Pancreas (tissue), 10 donors: ENCODE measurements around the gene MSL3B.

Experiments
- ATAC-seq, 4 donors: fragments of 200-7000 bp; cut with Tn5 transposase; one replicate each; pipeline versions ENCODE4 v1.8.0 to v1.9.1; 2020; ENCODE audit warnings: mild to moderate bottlenecking in 4 of 4, moderate library complexity in 4 of 4
- DNase-seq, 6 donors: peaks; one replicate each; pipeline ENCODE4 v3.0.0-alpha.2; 2020
- FAIRE-seq: peaks from 2 replicates; lab custom pipeline; 2012; peaks lifted over from hg19 to GRCh38; lab: Jason Lieb, UNC
- H3K27ac ChIP-seq, 4 donors: fragments of 200-600 bp; sonication (generic); 1 replicate in 3 of 4; 2 replicates in 1 of 4; pipeline versions ENCODE4 v1.5.0 to v1.8.0; 2020
- H3K27me3 ChIP-seq, 4 donors: fragments of 200-600 bp; one replicate each; pipeline ENCODE4 v1.8.0; 2021
- H3K36me3 ChIP-seq, 3 donors: fragments of 200-600 bp; sonication (generic) in 1 of 3; one replicate each; pipeline versions ENCODE4 v1.5.0 to v1.8.0; 2020 to 2021
- H3K4me1 ChIP-seq, 3 donors: fragments of 200-600 bp; one replicate each; pipeline ENCODE4 v1.8.0; 2021
- H3K4me3 ChIP-seq, 4 donors: fragments of 200-600 bp; sonication (generic) in 2 of 4; one replicate each; pipeline versions ENCODE4 v1.5.0 to v1.8.0; 2020 to 2021
- H3K9me3 ChIP-seq, 4 donors: fragments of 200-600 bp; one replicate each; pipeline ENCODE4 v1.8.0; 2021
- CTCF ChIP-seq, 4 donors: fragments of 200-600 bp; sonication (generic) in 3 of 4; IDR thresholded peaks; one replicate each; pipeline versions ENCODE4 v1.5.0 to v1.8.0; 2021; ENCODE audit warnings: antibody characterized with exemption in 4 of 4
- WGBS, 2 donors: extraction: QIAGEN DNeasy Blood & Tissue Kit; methylation state at CpG; one replicate each; pipeline ENCODE4 v1.1.7; 2013; 5-methylcytosine and 5-hydroxymethylcytosine counted together
- intact Hi-C, 3 donors: fragments of 100-400 bp; cut with DNase I; formaldehyde crosslinking; loops; one replicate each; pipeline versions ENCODE4 v1.11.1 to v1.14.2; 2022
- donor health status: healthy with polysubstance abuse.
- donor health status: DM: no; HTN: no; CAD: no; lungs with moderate emphysema.
- donor health status: DM: no; HTN: no; CAD: no.
- donor health status: control.
- donor health status: control.
- donor health status: Bipolar disorder and iron deficiency.
- donor health status: DM: yes; HTN: yes; CAD: no.
- donor health status: DM: no; HTN: no; CAD: no.
- donor health status: DM: no; HTN: no; CAD: no.
- donor health status: DM: yes; HTN: yes; CAD: no.

Gene MSL3B

GRCh38 chr2:233853883-233854240 lies 14.3 kb downstream of the MSL3B start:
- FAIRE-seq (no peak), DNase-seq (no peak), ATAC-seq (no peak)
- H3K9me3 ChIP-seq, result no peaks in the 10 kb centered on the region
- peaks cover 0 to 5% (median 0%) of the 10 kb centered on the region in 3 donors for H3K4me1 ChIP-seq
- WGBS, 2 donors, result 0 to 1% methylated on average over 24 to 25 of the region's 25 CpGs
- peak overlapping the region; percentile 20 to 84 (median 55) for H3K4me3 ChIP-seq
- no peaks in the 10 kb centered on the region for H3K36me3 ChIP-seq
- no peaks in the 10 kb centered on the region for H3K27me3 ChIP-seq
- H3K27ac ChIP-seq, result no peak overlapping the region
- intact Hi-C loops, result no loop called here
- TF ChIP-seq CTCF (IDR thresholded peaks at IDR 0.05), result no peak

- Histone ChIP-seq H3K36me3 (no peaks in the 10 kb centered on the region), H3K9me3 (no peaks in the 10 kb centered on the region), H3K4me3 (peak overlapping the region in 1 of 4 donors; percentile 55), H3K27me3 (no peaks in the 10 kb centered on the region), H3K27ac (no peak overlapping the region), H3K4me1 (peaks cover 0 to 5% (median 0%) of the 10 kb centered on the region in 3 donors)
- intact Hi-C loops, result no loop called here
- ATAC-seq, result no peak
- 37 to 38% methylated on average over 8 of the region's 8 CpGs for WGBS, 2 donors
- DNase-seq, result no peak
- FAIRE-seq, result no peak
- no peak for TF ChIP-seq CTCF (IDR thresholded peaks at IDR 0.05)
Observed at GRCh38 chr2:233853353-233853752, 14.8 kb downstream of the MSL3B start.

- TF ChIP-seq CTCF (IDR thresholded peaks at IDR 0.05), result no peak
- peaks cover 0 to 5% (median 0%) of the 10 kb centered on the region in 3 donors for H3K4me1 ChIP-seq
- 67 to 79% methylated on average over 3 of the region's 3 CpGs for WGBS, 2 donors
- H3K9me3 ChIP-seq, result no peaks in the 10 kb centered on the region
- DNase-seq (no peak), FAIRE-seq (no peak), ATAC-seq (no peak)
- no peaks in the 10 kb centered on the region for H3K27me3 ChIP-seq
- H3K4me3 ChIP-seq, result no peak overlapping the region
- no peaks in the 10 kb centered on the region for H3K36me3 ChIP-seq
- intact Hi-C loops, result no loop called here
- no peak overlapping the region for H3K27ac ChIP-seq
Observed at GRCh38 chr2:233852056-233852455, 16.1 kb downstream of the MSL3B start.

GRCh38 chr2:233851169-233851568 lies 17.0 kb downstream of the MSL3B start:
- Histone ChIP-seq H3K27ac (no peak overlapping the region), H3K36me3 (no peaks in the 10 kb centered on the region), H3K9me3 (no peaks in the 10 kb centered on the region), H3K4me1 (peaks cover 0 to 5% (median 0%) of the 10 kb centered on the region in 3 donors), H3K27me3 (no peaks in the 10 kb centered on the region), H3K4me3 (no peak overlapping the region)
- ATAC-seq (no peak), DNase-seq (no peak), FAIRE-seq (no peak)
- intact Hi-C loops, result no loop called here
- WGBS, 2 donors, result 92 to 97% methylated on average over 6 of the region's 6 CpGs
- no peak for TF ChIP-seq CTCF (IDR thresholded peaks at IDR 0.05)

GRCh38 chr2:233850745-233851144 lies 17.4 kb downstream of the MSL3B start:
- Histone ChIP-seq H3K4me3 (no peak overlapping the region), H3K27ac (no peak overlapping the region), H3K4me1 (peaks cover 0 to 5% (median 0%) of the 10 kb centered on the region in 3 donors), H3K9me3 (no peaks in the 10 kb centered on the region), H3K36me3 (no peaks in the 10 kb centered on the region), H3K27me3 (no peaks in the 10 kb centered on the region)
- DNase-seq (no peak), FAIRE-seq (no peak), ATAC-seq (no peak)
- intact Hi-C loops, result no loop called here
- TF ChIP-seq CTCF (IDR thresholded peaks at IDR 0.05), result no peak
- 87 to 90% methylated on average over 7 of the region's 7 CpGs for WGBS, 2 donors
